Stimulated activated CD4-positive, alpha-beta T cell treated with anti-CD3 and anti-CD28 coated beads, Interleukin-15, amount 100 ng/mL, for 48 hours (primary cell): ENCODE data around the gene CMTM7.
A peak's percentile ranks its signal among the peaks of the same experiment; 100 is the strongest.
"Not testable (repeated sequence)": the region's sequence is repeated elsewhere in the genome, so short reads cannot be mapped to it uniquely, and the experiment has no call there.

Experiments
- DNase-seq, 2 donors: peaks; one replicate each; pipeline ENCODE4 v3.0.0-alpha.2; 2020; ENCODE audit warnings: low read depth in 2 of 2

The CMTM7 gene

GRCh38 chr3:32381922-32382321 is 9.7 kb upstream of the CMTM7 start:
- DNase-seq = no peak

GRCh38 chr3:32383136-32383711 is 8.4 kb upstream of the CMTM7 start:
- DNase-seq = no peak

DNA sequence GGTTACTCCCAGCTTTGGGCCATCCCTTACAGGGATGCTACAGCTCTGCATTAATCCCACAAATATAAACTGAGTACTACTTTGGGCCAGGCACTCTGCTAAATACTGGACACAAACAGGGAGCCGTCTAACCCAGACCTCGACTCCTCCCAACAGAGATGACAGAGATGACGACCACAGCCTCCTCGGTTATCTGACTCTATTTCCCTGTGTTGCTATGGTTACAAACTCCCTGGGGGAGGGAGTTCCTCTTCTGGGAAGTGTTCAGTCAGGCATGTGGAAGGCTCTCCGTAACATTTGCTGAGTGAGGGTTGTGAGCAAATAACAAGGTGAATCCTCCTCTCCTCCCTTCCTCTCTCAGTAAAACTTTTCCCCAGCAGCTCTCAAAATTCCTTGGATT is 6.7 kb upstream of the CMTM7 start:
- DNase-seq = no peak

DNA sequence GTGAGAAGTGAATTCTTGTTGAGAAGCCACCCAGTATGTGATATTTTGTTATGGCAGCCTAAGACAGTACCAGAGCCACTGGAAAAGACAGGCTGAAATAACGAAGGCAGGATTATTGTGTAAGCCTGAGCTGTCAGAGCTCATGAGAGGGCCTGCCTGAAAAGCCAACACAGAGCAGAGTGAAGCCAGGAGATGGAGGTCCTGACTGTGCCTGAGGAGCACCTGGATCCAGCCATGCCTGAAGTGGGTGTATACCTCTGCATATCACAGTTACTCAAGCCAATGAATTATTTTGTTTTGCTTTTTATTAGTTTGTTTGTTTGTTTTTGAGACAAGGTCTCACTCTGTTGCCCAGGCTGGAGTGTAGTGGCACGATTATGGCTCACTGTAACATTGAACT is 4.1 kb upstream of the CMTM7 start:
- no peak for DNase-seq

- not testable (repeated sequence) for DNase-seq
Measured at GRCh38 chr3:32389577-32389976, 2.1 kb upstream of the CMTM7 start.

DNA sequence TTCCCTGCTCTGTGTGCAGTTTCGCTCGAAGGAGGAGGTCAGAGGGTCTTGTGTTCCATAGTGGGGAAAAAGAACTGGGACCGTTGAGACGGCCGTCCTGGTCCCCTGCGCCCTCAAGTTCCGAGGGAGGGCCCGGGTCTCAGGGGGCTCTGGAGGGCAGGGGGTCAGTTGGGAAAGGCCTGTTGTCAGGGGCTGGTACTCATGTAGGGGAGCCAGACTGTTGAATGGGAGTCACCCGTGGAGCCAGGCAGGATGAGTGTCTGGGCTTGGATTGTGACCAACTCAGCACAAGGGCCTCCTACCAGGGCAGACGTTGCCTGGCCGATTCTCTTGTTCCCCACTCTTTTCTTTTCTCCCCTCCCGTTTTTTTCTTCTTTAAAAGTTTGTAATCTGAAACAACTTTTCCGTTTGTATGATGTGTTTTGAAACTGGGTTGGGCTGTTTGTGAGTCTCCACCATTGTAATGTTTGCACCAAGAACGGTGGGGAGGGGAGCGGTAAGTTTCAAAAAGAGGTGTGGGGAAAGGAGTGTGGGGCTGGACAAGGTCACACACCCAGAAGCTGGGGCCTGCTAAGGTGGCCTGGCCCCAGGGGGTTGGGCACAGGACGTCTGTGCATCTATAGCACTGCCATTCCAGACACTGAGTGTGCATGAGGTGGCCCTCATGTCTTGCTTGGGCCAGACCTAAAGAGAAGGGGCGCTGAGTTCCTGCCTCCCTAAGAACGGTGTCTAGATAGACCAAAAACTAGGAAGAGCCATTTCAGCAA is 1.1 kb downstream of the CMTM7 start:
- DNase-seq = peak in 1 of 2 donors; percentile 23

- DNase-seq = no peak
Measured at GRCh38 chr3:32395496-32395895, 3.8 kb downstream of the CMTM7 start.

DNA sequence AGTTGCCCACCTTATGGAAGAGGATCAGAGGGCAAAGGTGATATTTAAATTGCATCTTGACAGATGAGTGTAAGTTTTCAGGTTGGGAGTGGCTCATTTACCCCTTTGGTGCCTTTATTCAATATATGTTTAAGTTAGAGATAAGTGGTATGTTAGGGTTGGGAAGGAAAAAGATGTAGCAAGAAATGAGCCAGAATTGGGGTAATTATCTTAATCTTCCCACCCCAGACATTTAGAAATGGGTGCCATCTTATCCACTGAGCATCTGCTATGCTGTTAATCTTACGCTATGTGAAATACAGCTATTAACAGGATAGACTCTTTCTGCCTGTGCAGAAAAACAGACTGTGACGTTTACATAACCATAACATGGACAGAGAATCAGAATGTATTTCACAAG is 6.3 kb downstream of the CMTM7 start:
- no peak for DNase-seq

GRCh38 chr3:32398531-32398930 is 6.9 kb downstream of the CMTM7 start:
- no peak for DNase-seq

DNA sequence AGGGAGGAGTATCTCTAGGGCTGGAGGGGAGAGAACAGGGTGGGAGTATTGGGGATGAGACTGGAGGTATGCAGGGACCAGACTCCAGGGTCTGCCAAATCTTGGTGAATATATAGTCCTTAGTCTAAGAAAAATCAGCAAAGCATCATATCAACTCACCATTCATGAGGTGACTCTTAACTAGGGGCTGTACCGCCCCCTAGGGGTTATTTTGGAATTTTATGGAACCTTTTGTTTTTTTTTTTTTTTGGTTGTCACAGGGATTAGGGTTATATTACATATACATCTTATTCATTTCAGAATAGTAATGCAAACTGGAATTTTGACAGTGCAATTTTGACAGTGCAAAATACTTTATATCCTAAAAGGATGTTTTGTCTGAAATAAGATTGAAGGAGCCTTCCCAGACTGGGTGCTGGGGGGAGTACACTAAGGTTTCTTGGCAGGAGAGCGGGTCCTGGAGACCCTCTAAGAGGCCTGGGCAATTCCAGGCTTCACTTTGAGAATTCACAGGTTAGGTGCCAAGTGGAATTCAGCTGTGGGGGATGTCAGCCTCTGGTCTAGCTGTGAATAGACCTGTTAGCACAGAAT is 7.5 kb downstream of the CMTM7 start:
- DNase-seq = no peak

DNA sequence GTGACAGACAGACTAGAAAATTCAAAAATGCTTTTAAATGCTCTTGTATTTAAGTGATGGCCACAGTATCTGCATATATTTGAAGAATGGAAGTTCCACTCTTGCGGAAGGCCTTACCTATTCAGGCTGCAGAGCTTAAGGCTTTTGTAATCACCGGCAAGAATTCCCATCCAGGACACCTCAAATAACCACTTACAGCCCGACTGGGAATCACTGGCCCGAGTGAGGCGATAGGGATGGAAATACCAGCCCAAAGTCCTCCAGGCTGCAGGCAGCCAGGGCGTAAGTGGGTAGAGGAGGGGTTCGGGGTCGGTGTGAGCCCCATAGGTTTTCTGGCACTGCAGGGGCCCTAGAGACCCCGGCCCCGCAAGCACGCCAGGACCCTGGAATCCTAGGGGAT is 9.5 kb downstream of the CMTM7 start:
- no peak for DNase-seq

DNA sequence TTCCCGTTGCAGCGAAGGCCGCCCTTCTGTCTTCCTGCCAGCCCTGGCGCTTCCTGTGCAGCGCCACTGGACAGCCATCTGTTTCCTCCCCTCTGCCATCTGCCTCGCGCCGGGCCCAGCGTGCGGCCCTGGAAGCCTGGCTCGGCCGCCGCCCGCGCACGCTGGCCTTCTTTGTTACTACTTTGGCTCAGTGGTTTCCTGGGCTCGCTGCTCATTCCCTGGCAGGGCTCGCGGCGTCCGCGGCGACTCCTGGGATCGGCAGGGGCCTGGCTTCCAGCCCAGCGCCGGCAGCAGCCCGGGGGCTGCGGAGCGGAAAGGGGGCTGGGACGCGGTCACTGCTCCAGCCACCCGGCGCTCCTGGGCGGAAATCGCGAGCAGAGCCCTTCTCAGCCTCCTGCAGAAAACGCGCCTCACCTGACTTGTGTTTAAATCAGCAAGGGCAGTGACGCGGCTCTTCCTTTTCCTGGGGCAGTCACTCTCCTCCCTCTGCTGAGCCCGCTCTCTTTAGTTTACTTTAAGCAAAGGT is 10.0 kb downstream of the CMTM7 start:
- DNase-seq = peak in 1 of 2 donors; percentile 47

DNA sequence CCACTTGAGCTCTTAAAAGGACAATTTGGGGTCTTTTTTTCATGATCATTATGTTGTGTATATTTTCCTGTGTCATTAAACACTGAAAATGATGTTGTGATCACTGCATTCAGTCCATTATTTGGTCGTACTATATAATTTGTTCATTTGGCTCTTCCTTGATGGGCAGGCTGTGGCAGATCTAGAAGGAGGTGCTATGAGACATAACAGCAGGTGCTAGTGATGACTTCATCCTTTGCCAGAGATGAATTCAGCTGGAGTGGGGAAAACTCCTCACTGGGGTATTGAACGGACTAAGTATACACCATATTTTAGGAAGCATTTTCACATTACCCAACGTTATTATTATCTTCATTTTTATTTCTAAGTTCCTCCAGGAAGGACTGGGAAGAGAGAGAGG is 12.0 kb downstream of the CMTM7 start:
- DNase-seq = no peak

DNA sequence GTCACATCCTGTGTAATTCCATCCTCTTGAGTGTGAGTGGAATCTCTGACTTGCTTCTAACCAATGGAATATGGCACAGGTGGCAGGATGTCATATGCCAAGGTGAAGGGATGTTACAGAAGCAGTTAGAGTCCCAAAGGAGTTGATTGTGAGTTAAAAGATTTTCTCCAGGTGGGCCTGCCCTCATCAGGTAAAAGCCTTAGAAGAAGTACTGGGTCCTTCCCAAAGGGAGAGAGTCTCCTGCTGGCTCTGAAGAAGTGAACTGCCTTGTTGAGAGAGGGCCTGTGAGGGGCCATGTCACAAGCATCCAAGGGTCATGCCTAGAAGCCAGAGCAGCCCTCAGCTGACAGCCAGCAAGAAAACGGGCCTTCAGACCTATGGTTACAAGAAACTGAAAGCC is 13.1 kb downstream of the CMTM7 start:
- no peak for DNase-seq

DNA sequence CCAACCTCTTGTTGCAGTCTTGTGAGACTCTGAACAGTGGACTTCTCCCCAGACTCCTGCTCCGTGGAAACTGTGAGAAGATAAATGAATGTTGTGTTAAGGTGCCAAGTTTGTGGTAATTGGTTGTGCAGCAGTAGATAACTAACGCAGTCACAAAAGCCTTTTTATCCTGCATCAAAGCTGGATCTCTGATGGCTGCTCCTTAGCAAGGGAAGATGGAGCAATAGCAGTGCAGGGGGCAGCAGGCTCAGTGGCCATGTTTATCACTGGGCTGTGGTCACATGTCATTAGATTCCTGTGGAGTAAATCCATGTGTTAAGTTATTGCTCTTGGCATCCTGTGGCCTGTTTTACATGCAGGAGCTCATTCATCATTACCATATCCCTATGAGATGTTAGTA is 13.5 kb downstream of the CMTM7 start:
- no peak for DNase-seq

DNA sequence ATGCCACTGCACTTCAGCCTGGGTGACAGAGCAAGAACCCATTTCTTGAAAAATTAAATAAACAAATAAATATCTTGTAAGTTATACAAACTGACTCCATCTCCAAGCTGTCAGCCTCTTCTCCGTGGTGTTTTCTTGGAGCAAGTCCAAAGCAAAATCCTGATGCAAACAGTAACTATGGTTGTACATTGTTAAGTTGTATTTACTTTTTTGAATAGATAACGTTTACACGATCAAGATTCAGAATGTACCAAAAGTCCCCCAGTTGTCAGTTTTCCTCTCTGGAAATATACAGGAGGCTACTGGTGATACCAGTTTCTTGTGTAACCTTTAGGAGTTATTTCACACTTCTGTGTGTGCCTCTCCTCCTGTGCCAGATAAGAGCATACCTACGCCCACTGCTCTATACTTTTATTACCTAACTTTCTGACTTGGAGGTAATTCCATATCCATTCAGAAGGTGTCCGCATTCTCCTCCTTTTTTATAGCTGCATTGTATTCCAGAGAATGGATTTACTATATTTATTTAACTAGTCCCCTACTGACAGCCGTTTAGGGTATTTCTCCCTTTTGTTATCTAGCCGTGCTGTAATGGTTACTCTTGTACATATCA is 14.2 kb downstream of the CMTM7 start:
- DNase-seq = no peak

- DNase-seq = no peak
Measured at GRCh38 chr3:32406486-32407408, 15.1 kb downstream of the CMTM7 start.

DNA sequence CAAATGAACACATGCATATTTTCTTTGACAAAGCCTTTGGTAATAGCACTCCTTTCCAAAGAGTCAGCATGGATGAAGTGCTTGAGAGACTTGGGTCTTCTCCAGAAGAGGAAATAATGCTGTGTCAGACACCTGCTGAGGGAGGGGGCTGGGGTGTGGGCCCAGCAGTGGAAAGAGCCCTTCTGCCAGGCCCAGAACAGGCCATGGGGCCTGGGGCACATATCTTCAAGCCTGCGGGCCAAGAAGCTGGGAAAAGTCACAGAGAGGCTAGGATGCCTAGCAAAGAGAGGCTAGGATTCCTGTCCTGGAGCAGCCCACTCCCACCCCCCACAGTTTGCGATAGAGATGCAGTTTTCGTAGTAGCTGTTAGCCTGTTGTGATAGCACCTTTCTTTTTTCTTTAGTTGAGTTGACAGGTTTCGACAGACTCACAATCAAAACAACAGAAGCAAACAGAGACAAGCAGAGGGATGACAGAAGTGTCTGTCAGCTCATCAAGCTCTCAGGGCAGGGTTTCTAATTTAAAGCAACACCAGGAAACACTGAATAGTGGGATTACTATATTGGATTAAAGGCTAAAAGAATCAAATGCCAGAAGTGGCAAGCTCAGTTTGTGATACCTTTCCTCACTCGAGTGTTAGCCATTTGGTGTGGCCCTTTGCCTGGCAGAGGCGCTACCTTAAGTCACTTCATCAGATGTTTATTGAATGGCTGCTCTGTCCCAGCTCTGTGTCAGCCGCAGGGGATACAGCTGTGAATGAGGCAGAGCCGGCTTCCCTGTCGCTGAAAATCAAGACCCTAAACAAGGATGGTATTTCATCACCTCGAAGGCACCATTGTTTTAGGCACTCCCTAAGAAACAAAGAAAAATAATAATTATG is 19.0 kb downstream of the CMTM7 start:
- no peak for DNase-seq

- DNase-seq = no peak
Measured at GRCh38 chr3:32411442-32411841, 19.8 kb downstream of the CMTM7 start.

DNA sequence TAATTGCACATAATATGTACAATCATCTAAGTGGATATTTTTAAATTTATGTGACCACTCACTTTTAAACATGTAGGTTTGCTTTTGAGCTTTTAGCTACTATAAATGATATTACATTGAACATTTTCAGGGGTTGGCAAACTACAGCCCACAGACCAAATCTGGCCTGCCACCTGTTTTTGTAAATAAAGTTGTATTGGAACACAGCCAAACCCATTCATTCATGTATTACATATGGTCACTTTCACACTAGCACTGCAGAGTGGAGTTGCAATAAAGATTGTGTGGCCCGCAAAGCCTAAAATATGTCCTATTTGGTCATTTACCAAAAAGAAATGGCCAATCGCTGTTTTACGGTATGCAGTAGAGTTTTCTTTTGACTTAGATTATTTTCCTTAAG is 21.2 kb downstream of the CMTM7 start:
- no peak for DNase-seq
